ENCODE results near the gene NCAPG. TPM values are rescaled to one million over a fixed set of nuclear protein-coding genes. Genes with fewer than 3 reads are reported as not detected.

The NCAPG gene
- polyA plus RNA-seq, 3 donors = not detected

- peaks cover 5% of the 10 kb centered on the region for H4K20me1 ChIP-seq (ENCODE audit: insufficient read depth, low read length)
- Mint-ChIP-seq H3K27ac (peak overlapping the region in 2 of 7 donors; percentile 6 to 40), H3K36me3 (peaks cover 7 to 17% of the 10 kb centered on the region in 2 donors), H3K9me3 (no peaks in the 10 kb centered on the region), H3K4me1 (peaks cover 47% of the 10 kb centered on the region), H3K27me3 (ENCODE audit: low read depth in 3 of 3) (no peaks in the 10 kb centered on the region), H3K4me3 (no peak overlapping the region)
- TF ChIP-seq CTCF (IDR thresholded peaks at IDR 0.05) = no peak
- peaks cover 33 to 61% of the 10 kb centered on the region in 2 donors for H3K4me1 ChIP-seq (ENCODE audit: control insufficient read depth in 1 of 2, insufficient read depth in 2 of 2, low read length in 2 of 2)
- H3K36me3 ChIP-seq (replicated peaks in 1 of 2; ENCODE audit: control insufficient read depth in 1 of 2, insufficient read depth in 2 of 2, low read length in 2 of 2) = peaks cover 0 to 13% of the 10 kb centered on the region in 2 donors
- no peaks in the 10 kb centered on the region for H3K27me3 ChIP-seq (ENCODE audit: control insufficient read depth in 2 of 2, insufficient read depth in 2 of 2, low read length in 2 of 2)
- no peak overlapping the region for H3K4me3 ChIP-seq (replicated peaks in 1 of 3; ENCODE audit: low read depth in 2 of 3, low read length in 3 of 3)
- no peaks in the 10 kb centered on the region for H3K9me3 ChIP-seq (replicated peaks in 1 of 2; ENCODE audit: control insufficient read depth in 1 of 2, insufficient read depth in 1 of 2, low read length in 2 of 2)
- no peak overlapping the region for H3K9ac ChIP-seq (ENCODE audit: insufficient read depth, low read length, poor library complexity, severe bottlenecking)
- peak overlapping the region in 1 of 2 donors; percentile 28 for H3K27ac ChIP-seq (ENCODE audit: low read depth in 1 of 2, low read length in 2 of 2)
- DNase-seq = no peak
- peak overlapping the region; percentile 46 for H2AFZ ChIP-seq (ENCODE audit: insufficient read depth, low read depth, low read length, poor library complexity, severe bottlenecking)
- intact Hi-C loops (cut with micrococcal nuclease) = loop anchor here (5.0 to 10.0 kb wide), 4 partner anchors 198 to 238 kb away; partner anchors contain the start of genes LAP3 (in 2 of the 2), LCORL (in 2 of the 2) and MED28 (in 1 of the 2)
- WGBS (ENCODE audit: insufficient coverage) = 80% methylated on average over 1 of the region's 3 CpGs
- no peak overlapping the region for H3K4me2 ChIP-seq (replicated peaks; ENCODE audit: extremely low read depth, low read length, poor library complexity, severe bottlenecking)
- peaks cover 94% of the 10 kb centered on the region for H3K79me2 ChIP-seq (ENCODE audit: insufficient read depth, low read length)
Measured at GRCh38 chr4:17812801-17813200, 2.0 kb downstream of the NCAPG start.

- Mint-ChIP-seq H3K4me1 (peaks cover 35% of the 10 kb centered on the region), H3K4me3 (peak overlapping the region; percentile 23 to 51), H3K36me3 (peaks cover 8 to 24% of the 10 kb centered on the region in 2 donors), H3K9me3 (no peaks in the 10 kb centered on the region), H3K27ac (peak overlapping the region; percentile 79 to 92 (median 87)), H3K27me3 (ENCODE audit: low read depth in 3 of 3) (no peaks in the 10 kb centered on the region)
- TF ChIP-seq CTCF (IDR thresholded peaks at IDR 0.05) = no peak
- H3K27me3 ChIP-seq (ENCODE audit: control insufficient read depth in 2 of 2, insufficient read depth in 2 of 2, low read length in 2 of 2) = no peaks in the 10 kb centered on the region
- H3K4me3 ChIP-seq (replicated peaks in 1 of 3; ENCODE audit: low read depth in 2 of 3, low read length in 3 of 3) = peak overlapping the region in 1 of 3 experiments; percentile 23
- peak overlapping the region; percentile 52 for H3K4me2 ChIP-seq (replicated peaks; ENCODE audit: extremely low read depth, low read length, poor library complexity, severe bottlenecking)
- intact Hi-C loops (cut with micrococcal nuclease) = loop anchor here (5.0 to 10.0 kb wide), 4 partner anchors 199 to 239 kb away; partner anchors contain the start of genes LAP3 (in 2 of the 2), LCORL (in 2 of the 2) and MED28 (in 1 of the 2)
- H3K9me3 ChIP-seq (replicated peaks in 1 of 2; ENCODE audit: control insufficient read depth in 1 of 2, insufficient read depth in 1 of 2, low read length in 2 of 2) = no peaks in the 10 kb centered on the region
- no peaks in the 10 kb centered on the region for H4K20me1 ChIP-seq (ENCODE audit: insufficient read depth, low read length)
- peak; percentile 81 to 91 (median 87) for DNase-seq
- H3K36me3 ChIP-seq (replicated peaks in 1 of 2; ENCODE audit: control insufficient read depth in 1 of 2, insufficient read depth in 2 of 2, low read length in 2 of 2) = peaks cover 3 to 26% of the 10 kb centered on the region in 2 donors
- H3K27ac ChIP-seq (ENCODE audit: low read depth in 1 of 2, low read length in 2 of 2) = peak overlapping the region; percentile 61 to 64
- H3K79me2 ChIP-seq (ENCODE audit: insufficient read depth, low read length) = peaks cover 94% of the 10 kb centered on the region
- H3K9ac ChIP-seq (ENCODE audit: insufficient read depth, low read length, poor library complexity, severe bottlenecking) = no peak overlapping the region
- H3K4me1 ChIP-seq (ENCODE audit: control insufficient read depth in 1 of 2, insufficient read depth in 2 of 2, low read length in 2 of 2) = peaks cover 26 to 48% of the 10 kb centered on the region in 2 donors
- no CpG with 5 or more reads among the region's 3 CpGs for WGBS (ENCODE audit: insufficient coverage)
- peak overlapping the region; percentile 15 for H2AFZ ChIP-seq (ENCODE audit: insufficient read depth, low read depth, low read length, poor library complexity, severe bottlenecking)
Measured at GRCh38 chr4:17814140-17814539, 3.4 kb downstream of the NCAPG start.
